H1 (cell line): ENCODE data around the gene GPR137. TPM values are rescaled to one million over a fixed set of nuclear protein-coding genes. Genes with fewer than 3 reads are reported as not detected.
"Not testable (repeated sequence)": the region's sequence is repeated elsewhere in the genome, so short reads cannot be mapped to it uniquely, and the experiment has no call there.

Experiments
- CTCF ChIA-PET: fragments of 300-600 bp; sonication (Branson Sonifier 250); formaldehyde crosslinking; loops from one replicate; lab custom pipeline; 2021; ENCODE audit not compliant: partially characterized antibody; lab: Charles Lee
- POLR2A ChIA-PET: fragments of 300-600 bp; sonication (Branson Sonifier 250); formaldehyde crosslinking; loops from one replicate; lab custom pipeline; 2021; ENCODE audit warnings: inconsistent platforms; ENCODE audit not compliant: partially characterized antibody; lab: Charles Lee
- DNase-seq, 2 experiments: peaks; one replicate each; pipeline versions ENCODE4 v3.0.0 to v3.0.0-alpha.2; 2010 to 2022; ENCODE audit warnings: low spot score in 2 of 2, low read depth in 1 of 2, mixed read lengths in 1 of 2
- FAIRE-seq: peaks from 2 replicates; lab custom pipeline; 2011; peaks lifted over from hg19 to GRCh38; lab: Jason Lieb, UNC
- H2AFZ ChIP-seq: 2 replicates; pipeline ENCODE4 v1.8.1; 2012; ENCODE audit warnings: low read length, inconsistent platforms
- H2AK5ac ChIP-seq: 2 replicates; pipeline ENCODE4 v1.6.1; 2013; ENCODE audit warnings: low read depth, low read length
- H2BK120ac ChIP-seq: replicated peaks from 2 replicates; pipeline ENCODE3; 2013; ENCODE audit warnings: low read depth, low read length, inconsistent platforms
- H2BK12ac ChIP-seq: 2 replicates; pipeline ENCODE4 v1.6.1; 2013; ENCODE audit warnings: low read depth, low read length
- H2BK15ac ChIP-seq: 2 replicates; pipeline ENCODE4 v1.6.1; 2013; ENCODE audit warnings: low read length
- H2BK20ac ChIP-seq: 2 replicates; pipeline ENCODE4 v1.6.1; 2013; ENCODE audit warnings: low read length
- H2BK5ac ChIP-seq: 2 replicates; pipeline ENCODE4 v1.6.1; 2013; ENCODE audit warnings: low read depth, low read length
- H3K14ac ChIP-seq: 2 replicates; pipeline ENCODE4 v1.6.1; 2013; ENCODE audit warnings: inconsistent platforms; ENCODE audit not compliant: insufficient read length
- H3K18ac ChIP-seq: 2 replicates; pipeline ENCODE4 v1.6.1; 2013; ENCODE audit warnings: low read length; ENCODE audit errors: extremely low read depth
- H3K23ac ChIP-seq: 2 replicates; pipeline ENCODE4 v1.6.1; 2013; ENCODE audit warnings: inconsistent platforms; ENCODE audit not compliant: insufficient read length
- H3K23me2 ChIP-seq: 2 replicates; pipeline ENCODE4 v1.6.1; 2013; ENCODE audit warnings: low read depth, low read length
- H3K27ac ChIP-seq: 2 replicates; pipeline ENCODE4 v1.6.1; 2011; ENCODE audit warnings: low read depth, low read length, inconsistent platforms
- H3K27me3 ChIP-seq, 4 experiments: replicated peaks in 1 of 4; 1 replicate in 1 of 4; 2 replicates in 3 of 4; pipeline versions ENCODE4 v1.6.1 to v1.8.1; 2011 to 2013; ENCODE audit warnings: low read length in 3 of 4, mild to moderate bottlenecking in 3 of 4, inconsistent platforms in 2 of 4, mixed read lengths in 2 of 4, moderate library complexity in 1 of 4; ENCODE audit not compliant: control insufficient read depth in 3 of 4, insufficient read depth in 3 of 4; ENCODE audit errors: extremely low read depth in 1 of 4
- H3K36me3 ChIP-seq, 4 experiments: 2 replicates each; pipeline versions ENCODE4 v1.6.1 to v1.8.1; 2011 to 2013; ENCODE audit warnings: mild to moderate bottlenecking in 4 of 4, low read length in 3 of 4, moderate library complexity in 2 of 4, control low read depth in 1 of 4, inconsistent platforms in 1 of 4; ENCODE audit not compliant: insufficient read depth in 4 of 4, control insufficient read depth in 2 of 4
- H3K4ac ChIP-seq: replicated peaks from 2 replicates; pipeline ENCODE3; 2013; ENCODE audit warnings: low read length, low read depth, mixed read lengths, inconsistent platforms; ENCODE audit not compliant: insufficient read length
- H3K4me1 ChIP-seq, 4 experiments: replicated peaks in 1 of 4; 1 replicate in 1 of 4; 2 replicates in 3 of 4; pipeline versions ENCODE4 v1.6.1 to v1.8.1; 2011 to 2013; ENCODE audit warnings: low read length in 3 of 4, inconsistent platforms in 2 of 4, mixed read lengths in 1 of 4; ENCODE audit not compliant: insufficient read depth in 4 of 4, control insufficient read depth in 3 of 4
- H3K4me2 ChIP-seq, 2 experiments: 2 replicates each; pipeline versions ENCODE4 v1.6.1 to v1.8.1; 2011 to 2013; ENCODE audit warnings: low read depth in 2 of 2, low read length in 2 of 2, control low read depth in 1 of 2, inconsistent platforms in 1 of 2, mild to moderate bottlenecking in 1 of 2; ENCODE audit not compliant: insufficient read depth in 1 of 2
- H3K4me3 ChIP-seq, 4 experiments: fragments of 200-600, 300-600 bp in 1 of 4; sonication (generic), shearing (Covaris generic), sonication (Bioruptor Twin) in 1 of 4; 2 replicates each; pipeline versions ENCODE4 v1.5.1 to v1.8.1; 2011 to 2016; ENCODE audit warnings: low read length in 4 of 4, low read depth in 3 of 4, control low read depth in 2 of 4, inconsistent platforms in 2 of 4, mild to moderate bottlenecking in 2 of 4, mixed read lengths in 1 of 4, moderate library complexity in 1 of 4; ENCODE audit not compliant: insufficient read depth in 2 of 4; ENCODE audit errors: extremely low read depth in 1 of 4
- H3K56ac ChIP-seq: replicated peaks from 2 replicates; pipeline ENCODE3; 2013; ENCODE audit warnings: low read depth, mild to moderate bottlenecking, mixed read lengths, low read length, inconsistent platforms; ENCODE audit not compliant: insufficient read length
- H3K79me1 ChIP-seq: 2 replicates; pipeline ENCODE4 v1.6.1; 2013; ENCODE audit warnings: low read depth, low read length, control low read depth
- H3K79me2 ChIP-seq, 2 experiments: 2 replicates each; pipeline versions ENCODE4 v1.6.1 to v1.8.1; 2012 to 2013; ENCODE audit warnings: low read length in 2 of 2, mild to moderate bottlenecking in 2 of 2, inconsistent platforms in 1 of 2; ENCODE audit not compliant: insufficient read depth in 2 of 2, control insufficient read depth in 1 of 2
- H3K9ac ChIP-seq, 4 experiments: replicated peaks in 1 of 4; 1 replicate in 1 of 4; 2 replicates in 3 of 4; pipeline versions ENCODE4 v1.6.1 to v1.8.1; 2011 to 2013; ENCODE audit warnings: low read depth in 3 of 4, low read length in 3 of 4, control low read depth in 2 of 4, mild to moderate bottlenecking in 2 of 4, moderate library complexity in 2 of 4, inconsistent platforms in 1 of 4; ENCODE audit errors: extremely low read depth in 1 of 4
- H3K9me3 ChIP-seq, 2 experiments: 2 replicates each; pipeline versions ENCODE4 v1.6.1 to v1.8.1; 2012 to 2013; ENCODE audit warnings: mild to moderate bottlenecking in 2 of 2, moderate library complexity in 2 of 2, control low read depth in 1 of 2, inconsistent platforms in 1 of 2, low read depth in 1 of 2, low read length in 1 of 2, mixed read lengths in 1 of 2; ENCODE audit not compliant: insufficient read depth in 2 of 2
- H4K20me1 ChIP-seq, 2 experiments: replicated peaks in 1 of 2; 2 replicates each; pipeline versions ENCODE3 to v1.8.1; 2011 to 2013; ENCODE audit warnings: inconsistent platforms in 2 of 2, low read length in 2 of 2, mild to moderate bottlenecking in 1 of 2; ENCODE audit not compliant: insufficient read depth in 2 of 2, control insufficient read depth in 1 of 2
- H4K5ac ChIP-seq: 2 replicates; pipeline ENCODE4 v1.6.1; 2013; ENCODE audit warnings: low read length, low read depth, mixed read lengths, inconsistent platforms; ENCODE audit not compliant: insufficient read length
- H4K8ac ChIP-seq: 2 replicates; pipeline ENCODE4 v1.8.0; 2013; ENCODE audit warnings: mild to moderate bottlenecking, moderate library complexity, low read length, inconsistent platforms; ENCODE audit not compliant: insufficient read depth; ENCODE audit errors: extremely low read depth
- H4K91ac ChIP-seq: replicated peaks from 2 replicates; pipeline ENCODE3; 2013; ENCODE audit warnings: low read length, mixed read lengths, inconsistent platforms; ENCODE audit not compliant: insufficient read length
- TAF1 ChIP-seq: IDR thresholded peaks from 2 replicates; pipeline ENCODE4 v1.6.1; 2011; ENCODE audit warnings: mild to moderate bottlenecking, low read depth, low read length
- YY1 ChIP-seq: IDR thresholded peaks from 2 replicates; pipeline ENCODE4 v1.6.1; 2011; ENCODE audit warnings: low read depth, mild to moderate bottlenecking, low read length
- WGBS, 2 experiments: shearing (Covaris generic) in 1 of 2; methylation state at CpG; one replicate each; pipeline versions ENCODE4 v1.1.6 to v1.1.7; 2013 to 2015; ENCODE audit warnings: low lambda C conversion rate in 2 of 2, mixed read lengths in 2 of 2, inconsistent platforms in 1 of 2, low coverage in 1 of 2, missing lambda C conversion rate in 1 of 2; ENCODE audit not compliant: insufficient replicate concordance in 2 of 2, insufficient coverage in 1 of 2, insufficient read length in 1 of 2; ENCODE audit errors: extremely low coverage in 1 of 2, missing lambda C conversion rate in 1 of 2; 5-methylcytosine and 5-hydroxymethylcytosine counted together
- polyA plus RNA-seq, 7 experiments: library from polyadenylated mRNA; depleted of rRNA in 3 of 7; stranded (reverse) in 5 of 7; unstranded in 2 of 7; fragments of >200 nt in 5 of 7; fragments of 200-250 nt in 2 of 7; gene quantifications; 1 replicate in 5 of 7; 2 replicates in 1 of 7; 4 replicates in 1 of 7; pipeline versions ENCODE4 v1.2.1 to v1.2.3, GENCODE V29; 2011 to 2013; ENCODE audit warnings: missing spikeins in 2 of 7, mixed read lengths in 2 of 7
- total RNA-seq: library from RNA; stranded (reverse); fragmentation: NEBNext Ultra II Directional; extraction: Animal tissue kit (Norgen Biotek cat#: 25700); gene quantifications from 2 replicates; pipeline ENCODE4 v1.2.1, GENCODE V29; 2021

GPR137 gene
- total and polyA plus RNA-seq, 2 of the 8 experiments (the other 6 are each of a cell fraction or from before 2014, with no cell fraction given): 36.2 to 37.8 TPM

DNA sequence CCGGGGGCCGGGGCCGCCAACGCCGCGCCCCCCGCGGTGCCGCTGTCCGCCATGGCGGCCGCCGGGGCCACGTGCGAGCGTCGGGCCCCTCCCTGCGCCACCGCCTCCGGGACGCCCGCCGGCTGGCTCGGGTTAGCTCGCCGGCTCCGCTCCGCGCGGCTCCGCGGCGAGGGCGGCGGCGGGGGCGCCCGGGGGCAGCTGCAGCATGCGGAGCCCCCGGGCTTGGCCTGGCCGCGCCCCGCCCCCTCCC is 39.1 kb upstream of the GPR137 start:
- not testable (repeated sequence) for FAIRE-seq, DNase-seq, H3K9me3 ChIP-seq, H2BK12ac ChIP-seq, H3K14ac ChIP-seq, H4K5ac ChIP-seq, H2AFZ ChIP-seq, H2BK5ac ChIP-seq, H4K91ac ChIP-seq, H3K4ac ChIP-seq, H2BK20ac ChIP-seq, H3K18ac ChIP-seq, H3K56ac ChIP-seq, H2AK5ac ChIP-seq, H2BK120ac ChIP-seq, H3K79me1 ChIP-seq, H3K23ac ChIP-seq, H3K27ac ChIP-seq, H4K8ac ChIP-seq, H3K27me3 ChIP-seq, H2BK15ac ChIP-seq
- Histone ChIP-seq H3K4me2 (peak overlapping the region in 1 of 2 experiments; percentile 73; a peak in 1 of 4 replicates), H3K79me2 (peaks cover 6 to 21% of the 10 kb centered on the region in 2 experiments; a peak in 3 of 4 replicates), H3K23me2 (peaks cover 18% of the 10 kb centered on the region), H3K4me1 (peaks cover 0 to 48% (median 35%) of the 10 kb centered on the region in 4 experiments; a peak in 6 of 7 replicates), H3K36me3 (peaks cover 0 to 17% (median 4%) of the 10 kb centered on the region in 4 experiments; a peak in 4 of 8 replicates), H3K4me3 (peak overlapping the region; percentile 56 to 99 (median 90); a peak in 5 of 8 replicates), H4K20me1 (peaks cover 0 to 13% of the 10 kb centered on the region in 2 experiments), H3K9ac (peak overlapping the region in 2 of 4 experiments; percentile 66 to 71; a peak in 2 of 7 replicates)
- ChIA-PET POLR2A (interaction anchor here (0.6 to 13.1 kb wide), 14 partner anchors 9 to 366 kb away, joined by 3 to 352 read pairs (median 21); partner anchors contain the start of genes BAD, DNAJC4, FERMT3 and GPR137), CTCF (interaction anchor here (1.3 to 10.0 kb wide), 7 partner anchors 9 to 94 kb away, joined by 4 to 102 read pairs (median 6); partner anchors contain the start of genes CATSPERZ and ESRRA)
- no CpG with 5 or more reads among the region's 43 CpGs for WGBS, 2 experiments
- TF ChIP-seq TAF1 (0 out of 2 replicates have a peak, but pooled peaks have one; percentile 34), YY1 (peak; percentile 36; the same call in 1 of the 2 replicates)
